GM12801 (cell line): ENCODE results near the gene XRCC3.

Experiments used
- CTCF ChIP-seq: IDR thresholded peaks from one replicate; pipeline ENCODE4 v1.5.1; 2011; ENCODE audit warnings: control low read depth; ENCODE audit not compliant: insufficient read length; ENCODE audit errors: extremely low read depth

XRCC3 gene

GRCh38 chr14:103737432-103738045 is 22.3 kb upstream of the XRCC3 start:
- no peak for TF ChIP-seq CTCF

- no peak for TF ChIP-seq CTCF
Observed at GRCh38 chr14:103736546-103737431, 21.5 kb upstream of the XRCC3 start.

GRCh38 chr14:103735815-103736545 is 20.7 kb upstream of the XRCC3 start:
- TF ChIP-seq CTCF: no peak

GRCh38 chr14:103735439-103735814 is 20.2 kb upstream of the XRCC3 start:
- TF ChIP-seq CTCF: no peak

GRCh38 chr14:103735022-103735421 is 19.8 kb upstream of the XRCC3 start:
- no peak for TF ChIP-seq CTCF

GRCh38 chr14:103734081-103734888 is 19.0 kb upstream of the XRCC3 start:
- TF ChIP-seq CTCF: no peak

GRCh38 chr14:103733651-103734050 is 18.4 kb upstream of the XRCC3 start:
- no peak for TF ChIP-seq CTCF
